DOHH2 (cell line): ENCODE measurements around the gene MYOC.

Source experiments
- H3F3A ChIP-seq: fragments of 200-600 bp; sonication (generic), shearing (Covaris generic); 2 replicates; pipeline ENCODE4 v1.6.0; 2016; ENCODE audit warnings: antibody characterized with exemption, mild to moderate bottlenecking; ENCODE audit not compliant: control insufficient read depth, insufficient read depth
- H3K27ac ChIP-seq: fragments of 200-600 bp; sonication (generic); 2 replicates; pipeline ENCODE4 v1.5.1; 2014; ENCODE audit warnings: low read depth, mild to moderate bottlenecking, low read length, moderate library complexity
- H3K27me3 ChIP-seq: fragments of 200-600 bp; sonication (generic); 2 replicates; pipeline ENCODE4 v1.6.1; 2014; ENCODE audit warnings: mild to moderate bottlenecking, low read length, mixed read lengths; ENCODE audit not compliant: control insufficient read depth
- H3K36me3 ChIP-seq: fragments of 200-600 bp; sonication (generic); 2 replicates; pipeline ENCODE4 v1.6.1; 2014; ENCODE audit warnings: mild to moderate bottlenecking, low read length, moderate library complexity, mixed read lengths; ENCODE audit not compliant: control insufficient read depth
- H3K4me1 ChIP-seq: fragments of 200-600 bp; sonication (generic); 2 replicates; pipeline ENCODE4 v1.6.1; 2014; ENCODE audit warnings: mild to moderate bottlenecking, low read length, mixed read lengths; ENCODE audit not compliant: control insufficient read depth
- H3K4me2 ChIP-seq: fragments of 200-600 bp; sonication (generic); 2 replicates; pipeline ENCODE4 v1.6.0; 2014; ENCODE audit warnings: mild to moderate bottlenecking, low read length, moderate library complexity
- H3K4me3 ChIP-seq: fragments of 200-600 bp; sonication (generic); 2 replicates; pipeline ENCODE4 v1.5.1; 2014; ENCODE audit warnings: mild to moderate bottlenecking, low read length, mixed read lengths
- H3K79me2 ChIP-seq: fragments of 200-600 bp; sonication (generic); 2 replicates; pipeline ENCODE4 v1.6.1; 2014; ENCODE audit warnings: mild to moderate bottlenecking, low read length, mixed read lengths; ENCODE audit not compliant: control insufficient read depth
- H3K9me2 ChIP-seq: fragments of 200-600 bp; sonication (generic); replicated peaks from 2 replicates; pipeline ENCODE4 v1.6.1; 2014; ENCODE audit warnings: mild to moderate bottlenecking, low read length, mixed read lengths; ENCODE audit not compliant: control insufficient read depth
- H3K9me3 ChIP-seq: fragments of 200-600 bp; sonication (generic); 2 replicates; pipeline ENCODE4 v1.6.1; 2014; ENCODE audit warnings: antibody characterized with exemption, low read length, mixed read lengths; ENCODE audit not compliant: control insufficient read depth, insufficient read depth
- H4K20me1 ChIP-seq: fragments of 200-600 bp; sonication (generic); 2 replicates; pipeline ENCODE4 v1.6.0; 2014; ENCODE audit warnings: low read depth, mild to moderate bottlenecking, antibody characterized with exemption, low read length, moderate library complexity; ENCODE audit not compliant: control insufficient read depth, insufficient read depth
- CTCF ChIP-seq: fragments of 200-600 bp; sonication (generic); IDR thresholded peaks from one replicate; pipeline ENCODE4 v1.5.1; 2014; ENCODE audit warnings: antibody characterized with exemption, mild to moderate bottlenecking, low read depth, low read length; ENCODE audit not compliant: poor library complexity, severe bottlenecking
- EZH2phosphoT487 ChIP-seq: fragments of 200-600 bp; sonication (generic); IDR thresholded peaks from 2 replicates; pipeline ENCODE4 v1.6.1; 2017; ENCODE audit warnings: borderline replicate concordance, mild to moderate bottlenecking, antibody characterized with exemption, low read length, moderate library complexity, mixed read lengths

MYOC gene

GRCh38 chr1:171596119-171596518, 56.4 kb downstream of the MYOC start:
- Histone ChIP-seq H3K4me3 (no peak overlapping the region), H3K4me2 (no peak overlapping the region), H3F3A (peaks cover 17% of the 10 kb centered on the region), H3K79me2 (no peaks in the 10 kb centered on the region), H3K4me1 (no peaks in the 10 kb centered on the region), H3K36me3 (peaks cover 24% of the 10 kb centered on the region), H3K27me3 (no peaks in the 10 kb centered on the region), H4K20me1 (no peaks in the 10 kb centered on the region), H3K9me3 (no peaks in the 10 kb centered on the region), H3K9me2 (no peaks in the 10 kb centered on the region), H3K27ac (no peak overlapping the region)
- TF ChIP-seq EZH2phosphoT487 (no peak), CTCF (no peak)

- no peak overlapping the region for H3K4me2 ChIP-seq
- H3K79me2 ChIP-seq: no peaks in the 10 kb centered on the region
- H3K9me3 ChIP-seq: no peaks in the 10 kb centered on the region
- H4K20me1 ChIP-seq: no peaks in the 10 kb centered on the region
- H3F3A ChIP-seq: peaks cover 17% of the 10 kb centered on the region
- peaks cover 32% of the 10 kb centered on the region for H3K36me3 ChIP-seq
- TF ChIP-seq CTCF: no peak
- TF ChIP-seq EZH2phosphoT487: no peak
- H3K4me3 ChIP-seq: no peak overlapping the region
- no peaks in the 10 kb centered on the region for H3K9me2 ChIP-seq
- no peaks in the 10 kb centered on the region for H3K4me1 ChIP-seq
- no peaks in the 10 kb centered on the region for H3K27me3 ChIP-seq
- no peak overlapping the region for H3K27ac ChIP-seq
Measured at GRCh38 chr1:171595324-171595723, 57.2 kb downstream of the MYOC start.

GRCh38 chr1:171590022-171590421, 62.5 kb downstream of the MYOC start:
- Histone ChIP-seq H3K4me3 (no peak overlapping the region), H3K9me3 (no peaks in the 10 kb centered on the region), H4K20me1 (no peaks in the 10 kb centered on the region), H3K4me2 (no peak overlapping the region), H3K79me2 (no peaks in the 10 kb centered on the region), H3F3A (no peaks in the 10 kb centered on the region; the same call in 1 of the 2 replicates), H3K9me2 (no peaks in the 10 kb centered on the region), H3K4me1 (no peaks in the 10 kb centered on the region), H3K27ac (no peak overlapping the region), H3K27me3 (no peaks in the 10 kb centered on the region), H3K36me3 (peaks cover 75% of the 10 kb centered on the region)
- TF ChIP-seq EZH2phosphoT487 (no peak), CTCF (no peak)

GRCh38 chr1:171588230-171588629, 64.3 kb downstream of the MYOC start:
- Histone ChIP-seq H3K36me3 (peaks cover 87% of the 10 kb centered on the region), H4K20me1 (no peaks in the 10 kb centered on the region)

More at GRCh38 chr1:171588230-171588629, 64.3 kb downstream of the MYOC start:
- H3K4me2 ChIP-seq: no peak overlapping the region
- H3K4me3 ChIP-seq: no peak overlapping the region
- H3F3A ChIP-seq: no peaks in the 10 kb centered on the region
- H3K27me3 ChIP-seq: no peaks in the 10 kb centered on the region
- H3K9me3 ChIP-seq: no peaks in the 10 kb centered on the region
- TF ChIP-seq EZH2phosphoT487 (no peak), CTCF (no peak)
- H3K9me2 ChIP-seq: no peaks in the 10 kb centered on the region
- no peaks in the 10 kb centered on the region for H3K79me2 ChIP-seq
- H3K4me1 ChIP-seq: no peaks in the 10 kb centered on the region
- no peak overlapping the region for H3K27ac ChIP-seq
